Tibial nerve (tissue), 4 donors: ENCODE measurements around the gene ELL.

Experiments
- EP300 ChIP-seq, 2 donors: sonication (generic); formaldehyde crosslinking; IDR thresholded peaks; one replicate each; pipeline ENCODE4 v1.6.1; 2017; ENCODE audit warnings: antibody characterized with exemption in 2 of 2, mild to moderate bottlenecking in 1 of 2
- POLR2A ChIP-seq, 2 donors: fragments of 450-650 bp; IDR thresholded peaks; one replicate each; pipeline ENCODE4 v1.6.1; 2017; ENCODE audit warnings: antibody characterized with exemption in 2 of 2, mild to moderate bottlenecking in 2 of 2, moderate library complexity in 2 of 2
- TF ChIP-seq, protein P1 (sequence below), 5 experiments: fragments of 200-600 bp in 3 of 5; fragments of 450-650 bp in 2 of 5; sonication (generic) in 3 of 5; IDR thresholded peaks; one replicate each; pipeline ENCODE4 v1.5.1; 2016 to 2019; ENCODE audit warnings: antibody characterized with exemption in 5 of 5, mild to moderate bottlenecking in 3 of 5, moderate library complexity in 2 of 5

DNA sequence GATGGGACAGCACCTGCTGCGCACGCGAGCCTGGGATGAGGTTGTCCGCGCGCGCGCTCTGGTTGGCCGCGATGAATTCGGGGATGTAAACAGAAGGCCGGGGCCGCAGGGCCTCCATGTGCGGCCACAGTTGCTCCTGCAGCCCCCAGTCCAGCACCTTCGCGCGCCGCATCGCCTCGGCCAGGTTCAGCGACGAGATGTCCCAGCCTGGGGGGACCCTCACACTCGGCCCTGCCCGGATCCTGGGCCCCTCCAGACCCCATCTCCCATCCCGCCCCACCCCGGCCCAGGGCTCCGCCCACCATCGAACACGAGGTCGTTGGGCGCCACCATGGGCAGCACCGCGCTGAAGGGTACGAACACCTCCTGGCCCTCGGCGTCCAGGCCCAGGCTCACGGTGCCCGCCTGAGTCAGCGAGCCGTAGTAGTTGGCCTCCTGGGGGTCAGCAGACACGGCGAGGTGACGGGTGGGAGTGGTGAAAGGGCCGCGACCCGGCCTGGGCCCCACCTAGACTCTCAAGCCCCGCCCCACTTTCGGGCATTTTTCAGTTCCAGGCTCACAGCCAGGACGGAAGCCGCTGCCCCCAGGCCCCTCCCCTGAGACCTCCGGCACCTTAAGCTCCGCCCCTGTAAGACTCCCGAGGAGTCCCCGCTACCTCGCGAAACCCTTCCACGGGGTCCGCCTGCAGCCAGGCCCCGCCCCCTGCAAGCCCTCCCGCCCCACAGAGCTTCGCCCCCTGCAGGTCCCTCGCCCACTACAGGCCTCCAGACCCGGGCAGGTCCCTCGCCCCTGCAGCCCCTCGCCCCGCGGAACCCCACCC lies 85.0 kb downstream of the ELL start:
- TF ChIP-seq, protein P1, sequence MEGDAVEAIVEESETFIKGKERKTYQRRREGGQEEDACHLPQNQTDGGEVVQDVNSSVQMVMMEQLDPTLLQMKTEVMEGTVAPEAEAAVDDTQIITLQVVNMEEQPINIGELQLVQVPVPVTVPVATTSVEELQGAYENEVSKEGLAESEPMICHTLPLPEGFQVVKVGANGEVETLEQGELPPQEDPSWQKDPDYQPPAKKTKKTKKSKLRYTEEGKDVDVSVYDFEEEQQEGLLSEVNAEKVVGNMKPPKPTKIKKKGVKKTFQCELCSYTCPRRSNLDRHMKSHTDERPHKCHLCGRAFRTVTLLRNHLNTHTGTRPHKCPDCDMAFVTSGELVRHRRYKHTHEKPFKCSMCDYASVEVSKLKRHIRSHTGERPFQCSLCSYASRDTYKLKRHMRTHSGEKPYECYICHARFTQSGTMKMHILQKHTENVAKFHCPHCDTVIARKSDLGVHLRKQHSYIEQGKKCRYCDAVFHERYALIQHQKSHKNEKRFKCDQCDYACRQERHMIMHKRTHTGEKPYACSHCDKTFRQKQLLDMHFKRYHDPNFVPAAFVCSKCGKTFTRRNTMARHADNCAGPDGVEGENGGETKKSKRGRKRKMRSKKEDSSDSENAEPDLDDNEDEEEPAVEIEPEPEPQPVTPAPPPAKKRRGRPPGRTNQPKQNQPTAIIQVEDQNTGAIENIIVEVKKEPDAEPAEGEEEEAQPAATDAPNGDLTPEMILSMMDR (IDR thresholded peaks at IDR 0.05) = peak in 1 of 5 experiments; percentile 15
- no peak for TF ChIP-seq POLR2A (IDR thresholded peaks at IDR 0.05)
- TF ChIP-seq EP300 (IDR thresholded peaks at IDR 0.05) = no peak
